HG03558 (cell line): ENCODE data around the gene KLF11.
"Not testable (repeated sequence)": the region's sequence is repeated elsewhere in the genome, so short reads cannot be mapped to it uniquely, and the experiment has no call there.

Experiments used
- ATAC-seq: cut with Tn5 transposase; IDR thresholded peaks from one replicate; pipeline ENCODE4 v1.9.1; 2021; ENCODE audit warnings: moderate number of reproducible peaks; ENCODE audit not compliant: unreplicated experiment; ENCODE audit errors: extremely low read depth

The KLF11 gene

GRCh38 chr2:10079870-10080535 lies 36.7 kb downstream of the KLF11 start, which contains the start of gene CYS1:
Gene CYS1 (minus strand): TSS chr2:10080411. CDS start chr2:10080223, 188 bp downstream.
- no peak for ATAC-seq

GRCh38 chr2:10080536-10081304 lies 37.4 kb downstream of the KLF11 start:
- no peak for ATAC-seq

- no peak for ATAC-seq
These were observed 39.7 kb downstream of the KLF11 start for GRCh38 chr2:10083046-10083445.

- ATAC-seq, result no peak
These were observed 40.4 kb downstream of the KLF11 start for GRCh38 chr2:10083692-10084211.

- ATAC-seq, result no peak
These were observed 41.0 kb downstream of the KLF11 start for GRCh38 chr2:10084223-10084865.

GRCh38 chr2:10085043-10085667 lies 41.8 kb downstream of the KLF11 start:
- ATAC-seq, result no peak

GRCh38 chr2:10085668-10086059 lies 42.3 kb downstream of the KLF11 start:
- ATAC-seq, result no peak

GRCh38 chr2:10086950-10087349 lies 43.6 kb downstream of the KLF11 start:
- no peak for ATAC-seq

- ATAC-seq, result no peak
These were observed 44.0 kb downstream of the KLF11 start for GRCh38 chr2:10087360-10087759.

GRCh38 chr2:10089565-10090190 lies 46.3 kb downstream of the KLF11 start:
- ATAC-seq, result no peak

- ATAC-seq, result no peak
These were observed 48.0 kb downstream of the KLF11 start for GRCh38 chr2:10091182-10091888.

- ATAC-seq, result not testable (repeated sequence)
These were observed 48.5 kb downstream of the KLF11 start for GRCh38 chr2:10091889-10092244.

- ATAC-seq, result no peak
These were observed 51.0 kb downstream of the KLF11 start for GRCh38 chr2:10094271-10094814.

GRCh38 chr2:10095175-10095574 lies 51.8 kb downstream of the KLF11 start:
- ATAC-seq, result no peak

GRCh38 chr2:10096641-10097040 lies 53.3 kb downstream of the KLF11 start:
- ATAC-seq, result no peak

GRCh38 chr2:10097352-10098148 lies 54.2 kb downstream of the KLF11 start:
- ATAC-seq, result no peak

GRCh38 chr2:10101491-10101890 lies 58.1 kb downstream of the KLF11 start:
- ATAC-seq, result no peak

- no peak for ATAC-seq
These were observed 59.8 kb downstream of the KLF11 start for GRCh38 chr2:10103179-10103578.
